SK-N-SH treated with all-trans-retinoic acid at 6 μM for 48 hours (cell line): ENCODE results near the gene FCRLB.

Experiments
- ATAC-seq: fragments of 200-7000 bp; cut with Tn5 transposase; 3 replicates; pipeline ENCODE4 v1.9.1; 2020; ENCODE audit warnings: mild to moderate bottlenecking, moderate library complexity
- ARNTL ChIP-seq: fragments of 450-650 bp; formaldehyde crosslinking; IDR thresholded peaks from 2 replicates; pipeline ENCODE4 v1.5.0; 2020; ENCODE audit warnings: low read depth, mild to moderate bottlenecking, moderate library complexity, borderline replicate concordance
- CSDC2 ChIP-seq: fragments of 250-450 bp; sonication (Bioruptor Pico); IDR thresholded peaks from 2 replicates; pipeline ENCODE4 v1.5.0; 2020; ENCODE audit warnings: mild to moderate bottlenecking, moderate library complexity
- CSRNP3 ChIP-seq: fragments of 250-450 bp; sonication (Bioruptor Pico); IDR thresholded peaks from 2 replicates; pipeline ENCODE4 v1.5.1; 2021; ENCODE audit warnings: mild to moderate bottlenecking, moderate library complexity
- ESRRG ChIP-seq: fragments of 250-450 bp; sonication (Bioruptor Pico); IDR thresholded peaks from 2 replicates; pipeline ENCODE4 v1.6.1; 2021; ENCODE audit warnings: mild to moderate bottlenecking
- GLIS3 ChIP-seq: fragments of 250-450 bp; sonication (Bioruptor Pico); IDR thresholded peaks from 2 replicates; pipeline ENCODE4 v1.5.0; 2020; ENCODE audit warnings: mild to moderate bottlenecking, moderate library complexity
- OSR1 ChIP-seq: fragments of 250-450 bp; sonication (Bioruptor Pico); IDR thresholded peaks from 2 replicates; pipeline ENCODE4 v1.8.0; 2022; ENCODE audit warnings: moderate library complexity, mild to moderate bottlenecking, inconsistent platforms
- PPARA ChIP-seq: fragments of 250-450 bp; sonication (Bioruptor Pico); IDR thresholded peaks from 2 replicates; pipeline ENCODE4 v1.5.0; 2020; ENCODE audit warnings: mild to moderate bottlenecking, borderline replicate concordance
- TCF4 ChIP-seq: fragments of 250-450 bp; sonication (Bioruptor Pico); IDR thresholded peaks from 2 replicates; pipeline ENCODE4 v1.8.0; 2021; ENCODE audit warnings: mild to moderate bottlenecking, moderate library complexity, borderline replicate concordance
- TOX ChIP-seq: fragments of 250-450 bp; sonication (Bioruptor Pico); IDR thresholded peaks from 2 replicates; pipeline ENCODE4 v1.8.0; 2021; ENCODE audit warnings: mild to moderate bottlenecking, moderate library complexity, borderline replicate concordance
- TSHZ2 ChIP-seq: fragments of 250-450 bp; sonication (Bioruptor Pico); IDR thresholded peaks from 2 replicates; pipeline ENCODE4 v1.5.0; 2020; ENCODE audit warnings: mild to moderate bottlenecking, moderate library complexity
- ZC3H10 ChIP-seq: fragments of 250-450 bp; sonication (Bioruptor Pico); IDR thresholded peaks from 2 replicates; pipeline ENCODE4 v1.5.1; 2021; ENCODE audit warnings: mild to moderate bottlenecking, moderate library complexity
- ZFP30 ChIP-seq: fragments of 450-650 bp; formaldehyde crosslinking; IDR thresholded peaks from 2 replicates; pipeline ENCODE4 v1.5.0; 2022; ENCODE audit warnings: mild to moderate bottlenecking, moderate library complexity
- ZNF565 ChIP-seq: fragments of 450-650 bp; formaldehyde crosslinking; conservative IDR thresholded peaks from 2 replicates; pipeline ENCODE4 v1.5.0; 2020; ENCODE audit warnings: low read depth, mild to moderate bottlenecking, moderate library complexity
- ZNF8 ChIP-seq: fragments of 450-650 bp; formaldehyde crosslinking; IDR thresholded peaks from 2 replicates; pipeline ENCODE4 v1.5.0; 2020; ENCODE audit warnings: mild to moderate bottlenecking, moderate library complexity
- TF ChIP-seq, protein P1 (sequence below): fragments of 250-450 bp; sonication (Bioruptor Pico); IDR thresholded peaks from 2 replicates; pipeline ENCODE4 v1.8.0; 2021; ENCODE audit warnings: low read depth, mild to moderate bottlenecking, moderate library complexity, borderline replicate concordance
- TF ChIP-seq, protein P2 (sequence below): fragments of 250-450 bp; sonication (Bioruptor Pico); IDR thresholded peaks from 2 replicates; pipeline ENCODE4 v1.8.0; 2020; ENCODE audit warnings: mild to moderate bottlenecking, moderate library complexity, borderline replicate concordance

Gene FCRLB

DNA sequence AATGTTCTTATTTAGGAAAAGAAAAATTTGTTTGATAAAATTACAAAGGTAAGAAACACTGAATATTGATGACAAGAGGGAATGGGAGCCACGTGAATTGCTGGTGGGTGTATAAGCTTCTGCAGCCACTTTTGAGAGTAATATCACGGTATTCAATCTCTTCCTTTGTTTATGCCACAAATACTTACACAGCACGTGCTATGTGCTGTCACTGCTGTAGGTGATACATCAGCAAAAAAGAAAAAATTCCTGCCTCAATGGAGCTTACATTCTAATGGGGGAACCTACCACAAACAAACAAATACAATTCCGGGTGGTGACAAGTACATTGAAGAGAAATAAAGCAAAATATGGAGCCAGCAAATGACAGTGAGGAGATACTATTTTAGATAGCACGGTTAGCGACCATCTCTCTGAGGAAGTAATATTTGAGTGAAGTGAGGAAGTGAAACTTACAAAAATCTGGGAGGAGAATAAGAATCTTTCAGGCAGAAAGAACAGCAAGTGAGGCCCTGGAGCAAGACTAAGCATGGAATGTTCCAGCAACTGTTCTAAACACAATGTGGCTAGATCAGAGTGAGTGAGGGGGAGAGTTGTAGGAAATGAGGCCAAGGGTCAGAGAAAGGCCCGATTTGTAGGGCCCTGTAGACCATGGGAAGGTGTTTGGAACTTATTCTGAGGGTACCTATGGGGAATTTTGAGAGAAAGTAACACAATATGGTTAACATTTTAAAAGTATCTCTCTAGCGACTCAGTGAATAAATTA, 2.6 kb upstream of the FCRLB start:
- no peak for ATAC-seq
- TF ChIP-seq, protein P1, sequence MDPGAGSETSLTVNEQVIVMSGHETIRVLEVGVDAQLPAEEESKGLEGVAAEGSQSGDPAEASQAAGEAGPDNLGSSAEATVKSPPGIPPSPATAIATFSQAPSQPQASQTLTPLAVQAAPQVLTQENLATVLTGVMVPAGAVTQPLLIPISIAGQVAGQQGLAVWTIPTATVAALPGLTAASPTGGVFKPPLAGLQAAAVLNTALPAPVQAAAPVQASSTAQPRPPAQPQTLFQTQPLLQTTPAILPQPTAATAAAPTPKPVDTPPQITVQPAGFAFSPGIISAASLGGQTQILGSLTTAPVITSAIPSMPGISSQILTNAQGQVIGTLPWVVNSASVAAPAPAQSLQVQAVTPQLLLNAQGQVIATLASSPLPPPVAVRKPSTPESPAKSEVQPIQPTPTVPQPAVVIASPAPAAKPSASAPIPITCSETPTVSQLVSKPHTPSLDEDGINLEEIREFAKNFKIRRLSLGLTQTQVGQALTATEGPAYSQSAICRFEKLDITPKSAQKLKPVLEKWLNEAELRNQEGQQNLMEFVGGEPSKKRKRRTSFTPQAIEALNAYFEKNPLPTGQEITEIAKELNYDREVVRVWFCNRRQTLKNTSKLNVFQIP (CRISPR knock-in tag), result no peak

DNA sequence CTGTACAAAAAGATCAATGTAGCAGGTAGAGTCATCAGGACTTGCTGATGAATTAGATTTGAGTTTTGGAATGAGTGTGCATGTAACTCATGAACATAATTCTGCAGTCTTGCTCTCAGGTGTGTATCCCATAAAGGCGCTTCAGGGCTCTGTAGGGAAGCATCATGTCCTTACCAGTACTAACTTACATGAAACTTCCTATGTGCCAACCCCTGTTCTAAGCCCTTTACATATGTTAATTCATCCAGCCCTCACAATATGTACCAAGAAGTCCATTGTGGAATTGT, 2.1 kb upstream of the FCRLB start:
- ATAC-seq, result no peak
- TF ChIP-seq GLIS3, result no peak
- TF ChIP-seq PPARA (CRISPR knock-in tag), result no peak
- TF ChIP-seq, protein P2, sequence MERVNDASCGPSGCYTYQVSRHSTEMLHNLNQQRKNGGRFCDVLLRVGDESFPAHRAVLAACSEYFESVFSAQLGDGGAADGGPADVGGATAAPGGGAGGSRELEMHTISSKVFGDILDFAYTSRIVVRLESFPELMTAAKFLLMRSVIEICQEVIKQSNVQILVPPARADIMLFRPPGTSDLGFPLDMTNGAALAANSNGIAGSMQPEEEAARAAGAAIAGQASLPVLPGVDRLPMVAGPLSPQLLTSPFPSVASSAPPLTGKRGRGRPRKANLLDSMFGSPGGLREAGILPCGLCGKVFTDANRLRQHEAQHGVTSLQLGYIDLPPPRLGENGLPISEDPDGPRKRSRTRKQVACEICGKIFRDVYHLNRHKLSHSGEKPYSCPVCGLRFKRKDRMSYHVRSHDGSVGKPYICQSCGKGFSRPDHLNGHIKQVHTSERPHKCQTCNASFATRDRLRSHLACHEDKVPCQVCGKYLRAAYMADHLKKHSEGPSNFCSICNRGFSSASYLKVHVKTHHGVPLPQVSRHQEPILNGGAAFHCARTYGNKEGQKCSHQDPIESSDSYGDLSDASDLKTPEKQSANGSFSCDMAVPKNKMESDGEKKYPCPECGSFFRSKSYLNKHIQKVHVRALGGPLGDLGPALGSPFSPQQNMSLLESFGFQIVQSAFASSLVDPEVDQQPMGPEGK, result no peak
- TF ChIP-seq ESRRG, result no peak
- TF ChIP-seq CSRNP3 (CRISPR knock-in tag), result no peak
- TF ChIP-seq CSDC2 (CRISPR knock-in tag), result no peak
- TF ChIP-seq ZC3H10 (CRISPR knock-in tag), result no peak
- no peak for TF ChIP-seq TSHZ2 (CRISPR knock-in tag)
- TF ChIP-seq TOX (CRISPR knock-in tag), result no peak
- TF ChIP-seq ZNF8 (CRISPR knock-in tag), result no peak
- TF ChIP-seq, protein P1 (CRISPR knock-in tag), result no peak
- no peak for TF ChIP-seq OSR1 (CRISPR knock-in tag)
- TF ChIP-seq TCF4 (CRISPR knock-in tag), result no peak
- TF ChIP-seq ARNTL, result no peak

DNA sequence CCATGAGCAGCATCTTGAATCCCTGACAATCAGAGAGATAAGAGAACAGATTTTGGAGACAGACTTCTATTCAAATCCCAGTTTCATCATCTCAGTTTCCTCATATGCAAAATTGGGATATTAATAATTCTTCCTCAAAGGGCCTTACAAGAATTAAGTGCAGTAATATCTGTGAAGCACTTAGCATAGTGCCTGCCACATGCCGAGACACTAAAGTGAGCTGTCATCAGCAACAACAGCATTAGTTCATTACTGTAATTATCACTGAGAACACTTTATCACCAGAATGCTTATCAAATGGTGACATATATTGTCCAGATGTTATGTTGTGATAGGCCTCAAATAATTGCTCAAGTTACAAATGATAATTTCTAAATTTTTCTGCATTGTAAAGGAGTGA, 922 bp upstream of the FCRLB start:
- ATAC-seq, result no peak

GRCh38 chr1:161721738-161722343, 497 bp downstream of the FCRLB start:
- ATAC-seq, result peak; percentile 24; the same call in 2 of the 3 replicates
- TF ChIP-seq ARNTL (no peak), TCF4 (CRISPR knock-in tag) (no peak), ZNF565 (CRISPR knock-in tag) (no peak), CSDC2 (CRISPR knock-in tag) (no peak)
- TF ChIP-seq, all 23 proteins: peak for 0

More for the DNA sequence above, 922 bp upstream of the FCRLB start:
- TF ChIP-seq ZFP30, result no peak

DNA sequence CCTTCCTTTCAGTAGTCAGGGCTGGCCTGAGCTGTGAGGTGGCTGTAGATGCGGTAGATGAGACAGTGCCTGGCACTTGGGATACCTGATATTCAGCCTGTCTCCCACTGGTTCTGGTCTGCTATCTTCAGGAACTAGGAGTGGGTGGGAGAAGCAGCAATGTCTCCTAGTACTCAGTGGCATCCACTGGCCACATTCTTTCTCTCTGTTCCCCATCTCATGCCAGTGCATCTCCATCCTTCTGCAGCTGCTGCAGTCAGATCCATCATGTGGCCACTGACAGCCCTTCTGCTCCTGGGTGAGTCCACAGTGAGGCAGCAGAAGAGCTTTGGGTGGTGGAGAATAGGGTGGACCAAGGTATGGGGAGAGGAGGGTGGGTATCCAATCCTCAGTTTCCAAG, 1.1 kb downstream of the FCRLB start:
- no peak for ATAC-seq
- TF ChIP-seq PPARA (CRISPR knock-in tag), result no peak
- no peak for TF ChIP-seq ZC3H10 (CRISPR knock-in tag)
- TF ChIP-seq, protein P2, result no peak
- TF ChIP-seq, protein P1 (CRISPR knock-in tag), result no peak
